DND-41 (cell line): ENCODE results near the gene RPL15.

Experiments used
- ATAC-seq: fragments of 200-7000 bp; cut with Tn5 transposase; 3 replicates; pipeline ENCODE4 v1.9.1; 2021; ENCODE audit warnings: low read depth; ENCODE audit not compliant: insufficient read depth
- DNase-seq: peaks from one replicate; pipeline ENCODE4 v3.0.0-alpha.2; 2020
- H2AFZ ChIP-seq: 2 replicates; pipeline ENCODE4 v1.6.0; 2012; ENCODE audit warnings: low read depth, low read length
- H3K27ac ChIP-seq: 2 replicates; pipeline ENCODE4 v1.5.1; 2012; ENCODE audit warnings: low read length, inconsistent platforms
- H3K27me3 ChIP-seq: fragments of 200-600 bp; sonication (generic); 2 replicates; pipeline ENCODE4 v1.6.0; 2012; ENCODE audit warnings: low read length, mild to moderate bottlenecking, inconsistent platforms; ENCODE audit not compliant: insufficient read depth, poor library complexity
- H3K36me3 ChIP-seq: 2 replicates; pipeline ENCODE4 v1.5.1; 2012; ENCODE audit warnings: low read length, inconsistent platforms; ENCODE audit not compliant: insufficient read depth
- H3K4me1 ChIP-seq: 2 replicates; pipeline ENCODE4 v1.5.1; 2012; ENCODE audit warnings: mild to moderate bottlenecking, low read length; ENCODE audit not compliant: insufficient read depth
- H3K4me2 ChIP-seq: 2 replicates; pipeline ENCODE4 v1.6.0; 2012; ENCODE audit warnings: mild to moderate bottlenecking, moderate library complexity, low read length, inconsistent platforms; ENCODE audit not compliant: insufficient read depth
- H3K4me3 ChIP-seq, 2 experiments: fragments of 200-600 bp in 1 of 2; shearing (Covaris generic) in 1 of 2; 2 replicates each; pipeline ENCODE4 v1.5.1; 2012 to 2016; ENCODE audit warnings: inconsistent platforms in 2 of 2, low read length in 2 of 2, mild to moderate bottlenecking in 2 of 2, low read depth in 1 of 2, moderate library complexity in 1 of 2
- H3K79me2 ChIP-seq: 2 replicates; pipeline ENCODE4 v1.6.0; 2012; ENCODE audit warnings: low read length, inconsistent platforms; ENCODE audit not compliant: insufficient read depth
- H3K9ac ChIP-seq: 2 replicates; pipeline ENCODE4 v1.6.0; 2012; ENCODE audit warnings: low read depth, mild to moderate bottlenecking, inconsistent platforms, low read length, moderate library complexity
- H3K9me3 ChIP-seq: 2 replicates; pipeline ENCODE4 v1.5.1; 2012; ENCODE audit warnings: low read length, moderate library complexity, mild to moderate bottlenecking, inconsistent platforms; ENCODE audit not compliant: insufficient read depth, severe bottlenecking
- H4K20me1 ChIP-seq: 2 replicates; pipeline ENCODE4 v1.6.0; 2012; ENCODE audit warnings: low read length; ENCODE audit not compliant: insufficient read depth
- EZH2 ChIP-seq: IDR thresholded peaks from 3 replicates; pipeline ENCODE4 v1.6.1; 2012; ENCODE audit warnings: borderline replicate concordance, low read depth, mild to moderate bottlenecking, moderate library complexity, low read length, inconsistent platforms; ENCODE audit not compliant: severe bottlenecking
- TF ChIP-seq, protein P1 (sequence below): IDR thresholded peaks from 2 replicates; pipeline ENCODE4 v1.5.1; 2012; ENCODE audit warnings: borderline replicate concordance, low read length, moderate library complexity, mild to moderate bottlenecking; ENCODE audit not compliant: poor library complexity, severe bottlenecking; ENCODE audit errors: extremely low read depth

The RPL15 gene

GRCh38 chr3:23932571-23932970 is 15.6 kb downstream of the RPL15 start:
- no peaks in the 10 kb centered on the region for H3K27me3 ChIP-seq
- no peak overlapping the region for H3K9ac ChIP-seq
- ATAC-seq (no peak), DNase-seq (no peak)
- TF ChIP-seq EZH2 = no peak
- TF ChIP-seq, protein P1, sequence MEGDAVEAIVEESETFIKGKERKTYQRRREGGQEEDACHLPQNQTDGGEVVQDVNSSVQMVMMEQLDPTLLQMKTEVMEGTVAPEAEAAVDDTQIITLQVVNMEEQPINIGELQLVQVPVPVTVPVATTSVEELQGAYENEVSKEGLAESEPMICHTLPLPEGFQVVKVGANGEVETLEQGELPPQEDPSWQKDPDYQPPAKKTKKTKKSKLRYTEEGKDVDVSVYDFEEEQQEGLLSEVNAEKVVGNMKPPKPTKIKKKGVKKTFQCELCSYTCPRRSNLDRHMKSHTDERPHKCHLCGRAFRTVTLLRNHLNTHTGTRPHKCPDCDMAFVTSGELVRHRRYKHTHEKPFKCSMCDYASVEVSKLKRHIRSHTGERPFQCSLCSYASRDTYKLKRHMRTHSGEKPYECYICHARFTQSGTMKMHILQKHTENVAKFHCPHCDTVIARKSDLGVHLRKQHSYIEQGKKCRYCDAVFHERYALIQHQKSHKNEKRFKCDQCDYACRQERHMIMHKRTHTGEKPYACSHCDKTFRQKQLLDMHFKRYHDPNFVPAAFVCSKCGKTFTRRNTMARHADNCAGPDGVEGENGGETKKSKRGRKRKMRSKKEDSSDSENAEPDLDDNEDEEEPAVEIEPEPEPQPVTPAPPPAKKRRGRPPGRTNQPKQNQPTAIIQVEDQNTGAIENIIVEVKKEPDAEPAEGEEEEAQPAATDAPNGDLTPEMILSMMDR = no peak
- no peaks in the 10 kb centered on the region for H3K79me2 ChIP-seq
- no peak overlapping the region for H3K4me3 ChIP-seq
- no peak overlapping the region for H3K27ac ChIP-seq
- H3K4me1 ChIP-seq = no peaks in the 10 kb centered on the region
- no peak overlapping the region for H3K4me2 ChIP-seq
- no peaks in the 10 kb centered on the region for H3K9me3 ChIP-seq
- H2AFZ ChIP-seq = no peak overlapping the region
- H4K20me1 ChIP-seq = no peaks in the 10 kb centered on the region
- no peaks in the 10 kb centered on the region for H3K36me3 ChIP-seq

- TF ChIP-seq, protein P1 = no peak
- TF ChIP-seq EZH2 = no peak
- peaks cover 3% of the 10 kb centered on the region for H3K27me3 ChIP-seq
- ATAC-seq = no peak
These were observed 17.3 kb downstream of the RPL15 start for GRCh38 chr3:23934253-23934652.

GRCh38 chr3:23937296-23937695 is 20.4 kb downstream of the RPL15 start:
- H3K79me2 ChIP-seq = no peaks in the 10 kb centered on the region
- H3K4me2 ChIP-seq = no peak overlapping the region
- H3K27ac ChIP-seq = no peak overlapping the region
- no peaks in the 10 kb centered on the region for H3K4me1 ChIP-seq
- H3K36me3 ChIP-seq = no peaks in the 10 kb centered on the region
- no peaks in the 10 kb centered on the region for H4K20me1 ChIP-seq
- no peak overlapping the region for H2AFZ ChIP-seq
- no peak for DNase-seq
- no peaks in the 10 kb centered on the region for H3K9me3 ChIP-seq
- H3K9ac ChIP-seq = no peak overlapping the region
- no peak for ATAC-seq
- H3K4me3 ChIP-seq = no peak overlapping the region
- peaks cover 8% of the 10 kb centered on the region for H3K27me3 ChIP-seq
- TF ChIP-seq, protein P1 = no peak
- TF ChIP-seq EZH2 = no peak

More at GRCh38 chr3:23934253-23934652, 17.3 kb downstream of the RPL15 start:
- no peaks in the 10 kb centered on the region for H3K79me2 ChIP-seq
- no peaks in the 10 kb centered on the region for H4K20me1 ChIP-seq
- no peak overlapping the region for H3K9ac ChIP-seq
- no peak overlapping the region for H3K4me2 ChIP-seq
- no peak for DNase-seq
- no peaks in the 10 kb centered on the region for H3K36me3 ChIP-seq
- no peaks in the 10 kb centered on the region for H3K9me3 ChIP-seq
- H3K4me3 ChIP-seq = no peak overlapping the region
- H3K27ac ChIP-seq = no peak overlapping the region
- no peaks in the 10 kb centered on the region for H3K4me1 ChIP-seq
- no peak overlapping the region for H2AFZ ChIP-seq

DNA sequence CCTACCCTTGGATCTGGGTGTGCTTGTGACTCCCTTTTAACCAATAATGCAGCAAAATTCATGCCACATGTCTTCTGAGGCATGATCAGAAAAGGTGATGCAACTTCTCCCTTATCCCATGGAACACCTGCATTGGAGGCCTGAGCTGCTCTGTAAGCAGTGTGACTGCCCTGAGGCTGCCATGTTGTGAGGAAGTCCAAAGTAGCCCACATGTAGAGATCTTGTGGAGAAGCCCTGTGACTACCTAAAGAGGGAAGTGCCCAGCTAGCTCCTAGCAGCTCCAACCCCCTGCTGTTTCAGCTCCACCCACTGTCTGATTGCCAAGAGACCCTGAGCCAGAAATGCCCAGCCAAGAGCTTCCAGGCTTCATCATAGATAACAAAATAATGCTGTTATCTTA is 21.8 kb downstream of the RPL15 start:
- Histone ChIP-seq H3K4me2 (no peak overlapping the region), H3K27me3 (peaks cover 12% of the 10 kb centered on the region)
- DNase-seq = no peak

More for the DNA sequence above, 21.8 kb downstream of the RPL15 start:
- Histone ChIP-seq H3K4me3 (no peak overlapping the region), H2AFZ (no peak overlapping the region), H3K9ac (no peak overlapping the region), H4K20me1 (no peaks in the 10 kb centered on the region), H3K4me1 (no peaks in the 10 kb centered on the region), H3K9me3 (no peaks in the 10 kb centered on the region), H3K27ac (no peak overlapping the region), H3K79me2 (no peaks in the 10 kb centered on the region), H3K36me3 (no peaks in the 10 kb centered on the region)
- TF ChIP-seq EZH2 = no peak
- TF ChIP-seq, protein P1 = no peak
- ATAC-seq = no peak
